Limb (tissue), 2 donors: Measurements from ENCODE around the gene NGF.

ENCODE experiments used
- DNase-seq, 2 donors: peaks; one replicate each; pipeline ENCODE4 v3.0.0-alpha.2; 2016; ENCODE audit errors: extremely low spot score in 2 of 2

Gene NGF

GRCh38 chr1:115239148-115239422 is 99.0 kb downstream of the NGF start:
- no peak for DNase-seq

- no peak for DNase-seq
Observed at GRCh38 chr1:115238336-115239147, 99.5 kb downstream of the NGF start.

DNA sequence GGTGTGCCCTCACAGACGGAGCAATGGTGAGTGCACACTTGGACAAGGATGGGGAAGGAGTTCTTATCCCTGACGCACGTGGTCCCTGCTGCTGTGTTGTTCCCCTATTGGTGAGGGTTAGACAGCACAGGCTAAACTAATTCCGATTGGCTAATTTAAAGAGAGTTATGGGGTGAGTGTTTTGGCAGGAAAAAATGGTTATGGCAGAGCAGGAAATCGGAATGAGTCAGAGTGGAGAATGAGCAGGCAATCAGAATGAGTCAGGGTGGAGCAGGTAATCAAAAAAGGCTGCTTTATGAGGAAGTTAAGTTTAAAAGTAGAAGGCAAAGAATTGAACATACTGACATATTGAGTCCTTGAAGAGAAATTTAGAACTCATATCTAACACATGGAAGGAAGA is 100.5 kb downstream of the NGF start:
- DNase-seq, result no peak

- no peak for DNase-seq
Observed at GRCh38 chr1:115237023-115237422, 101.0 kb downstream of the NGF start.
